MM.1S (cell line): ENCODE results near the gene FAM120B.
"Not testable (repeated sequence)": the region's sequence is repeated elsewhere in the genome, so short reads cannot be mapped to it uniquely, and the experiment has no call there.

Experiments used
- DNase-seq: peaks from one replicate; pipeline ENCODE4 v3.0.0-alpha.2; 2015
- H2AFZ ChIP-seq: fragments of 300-600 bp; sonication (generic); 2 replicates; pipeline ENCODE4 v1.6.0; 2016; ENCODE audit warnings: antibody characterized with exemption, low read length
- H3F3A ChIP-seq: fragments of 300-600 bp; sonication (generic); 2 replicates; pipeline ENCODE4 v1.6.1; 2016; ENCODE audit warnings: mild to moderate bottlenecking, antibody characterized with exemption, low read length, moderate library complexity, mixed read lengths; ENCODE audit not compliant: insufficient read depth
- H3K27ac ChIP-seq: fragments of 300-600 bp; sonication (generic); 2 replicates; pipeline ENCODE4 v1.5.1; 2016; ENCODE audit warnings: mild to moderate bottlenecking, low read length
- H3K27me3 ChIP-seq: fragments of 300-600 bp; sonication (generic); replicated peaks from 2 replicates; pipeline ENCODE4 v1.6.0; 2016; ENCODE audit warnings: low read length; ENCODE audit not compliant: insufficient read depth
- H3K36me3 ChIP-seq: fragments of 300-600 bp; sonication (generic); replicated peaks from 2 replicates; pipeline ENCODE4 v1.6.1; 2016; ENCODE audit warnings: mild to moderate bottlenecking, low read length, mixed read lengths; ENCODE audit not compliant: insufficient read depth
- H3K4me1 ChIP-seq: fragments of 300-600 bp; sonication (generic); 2 replicates; pipeline ENCODE4 v1.6.1; 2016; ENCODE audit warnings: low read length, mixed read lengths
- H3K4me2 ChIP-seq: fragments of 300-600 bp; sonication (generic); 2 replicates; pipeline ENCODE4 v1.6.0; 2016; ENCODE audit warnings: low read depth, low read length
- H3K4me3 ChIP-seq: fragments of 300-600 bp; sonication (generic); 2 replicates; pipeline ENCODE4 v1.5.1; 2016; ENCODE audit warnings: low read length, mixed read lengths
- H3K79me2 ChIP-seq: fragments of 300-600 bp; sonication (generic); 2 replicates; pipeline ENCODE4 v1.6.1; 2016; ENCODE audit warnings: mixed run types, low read length, mixed read lengths
- H3K9ac ChIP-seq: fragments of 300-600 bp; sonication (generic); 2 replicates; pipeline ENCODE4 v1.6.1; 2016; ENCODE audit warnings: low read length, mixed read lengths
- H3K9me2 ChIP-seq: fragments of 300-600 bp; sonication (generic); replicated peaks from 2 replicates; pipeline ENCODE4 v1.6.1; 2016; ENCODE audit warnings: mild to moderate bottlenecking, low read length, mixed read lengths; ENCODE audit not compliant: insufficient read depth
- H3K9me3 ChIP-seq: fragments of 300-600 bp; sonication (generic); replicated peaks from 2 replicates; pipeline ENCODE4 v1.6.1; 2016; ENCODE audit warnings: mild to moderate bottlenecking, low read length, mixed read lengths; ENCODE audit not compliant: insufficient read depth
- H4K20me1 ChIP-seq: fragments of 300-600 bp; sonication (generic); 2 replicates; pipeline ENCODE4 v1.6.1; 2016; ENCODE audit warnings: mild to moderate bottlenecking, low read length, moderate library complexity, mixed read lengths; ENCODE audit not compliant: insufficient read depth
- CTCF ChIP-seq: fragments of 300-600 bp; sonication (generic); IDR thresholded peaks from 2 replicates; pipeline ENCODE4 v1.5.1; 2016; ENCODE audit warnings: antibody characterized with exemption, low read length, mixed read lengths
- EZH2 ChIP-seq: fragments of 300-600 bp; sonication (generic); optimal IDR thresholded peaks from 2 replicates; pipeline ENCODE3; 2017; ENCODE audit warnings: low read depth, mild to moderate bottlenecking, antibody characterized with exemption, low read length, mixed read lengths
- EZH2phosphoT487 ChIP-seq: fragments of 300-600 bp; sonication (generic); IDR thresholded peaks from 2 replicates; pipeline ENCODE4 v1.6.1; 2018; ENCODE audit warnings: antibody characterized with exemption, low read length

FAM120B gene

GRCh38 chr6:170393807-170394399, 87.3 kb downstream of the FAM120B start:
- H3K36me3 ChIP-seq, result no peaks in the 10 kb centered on the region
- H3K27me3 ChIP-seq, result no peaks in the 10 kb centered on the region
- H4K20me1 ChIP-seq, result no peaks in the 10 kb centered on the region
- H3K9me3 ChIP-seq, result no peaks in the 10 kb centered on the region
- H3K9ac ChIP-seq, result no peak overlapping the region
- H3K79me2 ChIP-seq, result no peaks in the 10 kb centered on the region
- H3K4me3 ChIP-seq, result no peak overlapping the region
- no peak overlapping the region for H3K27ac ChIP-seq
- no peaks in the 10 kb centered on the region for H3F3A ChIP-seq
- H3K4me1 ChIP-seq, result no peaks in the 10 kb centered on the region
- no peak for DNase-seq
- H3K4me2 ChIP-seq, result no peak overlapping the region
- no peak overlapping the region for H2AFZ ChIP-seq
- no peaks in the 10 kb centered on the region for H3K9me2 ChIP-seq
- no peak for TF ChIP-seq CTCF
- TF ChIP-seq EZH2, result no peak
- TF ChIP-seq EZH2phosphoT487, result no peak

- TF ChIP-seq EZH2phosphoT487, result no peak
- no peak for TF ChIP-seq CTCF
- TF ChIP-seq EZH2, result no peak
Measured at GRCh38 chr6:170394980-170395379, 88.4 kb downstream of the FAM120B start.

GRCh38 chr6:170398743-170399369, 92.3 kb downstream of the FAM120B start:
- H3K27ac ChIP-seq, H3K27me3 ChIP-seq, H3F3A ChIP-seq, H3K79me2 ChIP-seq, H3K36me3 ChIP-seq, H2AFZ ChIP-seq, DNase-seq, H3K4me1 ChIP-seq, H3K9me3 ChIP-seq, H3K9ac ChIP-seq, H3K4me2 ChIP-seq, H4K20me1 ChIP-seq, H3K9me2 ChIP-seq, H3K4me3 ChIP-seq: not testable (repeated sequence)

More at GRCh38 chr6:170394980-170395379, 88.4 kb downstream of the FAM120B start:
- Histone ChIP-seq H3K4me1 (no peaks in the 10 kb centered on the region), H3K27ac (no peak overlapping the region), H3K36me3 (no peaks in the 10 kb centered on the region), H2AFZ (no peak overlapping the region), H3K79me2 (no peaks in the 10 kb centered on the region), H4K20me1 (no peaks in the 10 kb centered on the region), H3K4me2 (no peak overlapping the region), H3K9me2 (no peaks in the 10 kb centered on the region), H3K27me3 (no peaks in the 10 kb centered on the region), H3K9ac (no peak overlapping the region), H3F3A (no peaks in the 10 kb centered on the region), H3K4me3 (no peak overlapping the region), H3K9me3 (no peaks in the 10 kb centered on the region)
- DNase-seq, result no peak

GRCh38 chr6:170399955-170400558, 93.5 kb downstream of the FAM120B start:
- H3K36me3 ChIP-seq, result not testable (repeated sequence)

More at GRCh38 chr6:170399955-170400558, 93.5 kb downstream of the FAM120B start:
- H3F3A ChIP-seq, H3K9ac ChIP-seq, H3K4me3 ChIP-seq, H3K27ac ChIP-seq, H3K4me2 ChIP-seq, H2AFZ ChIP-seq, H3K9me2 ChIP-seq, H4K20me1 ChIP-seq, H3K79me2 ChIP-seq, H3K9me3 ChIP-seq, H3K27me3 ChIP-seq, H3K4me1 ChIP-seq, DNase-seq: not testable (repeated sequence)
